GM12891 (cell line): ENCODE results near the gene UBA5.

Experiments used
- PAX5 ChIP-seq: IDR thresholded peaks from 2 replicates; pipeline ENCODE4 v1.6.1; 2011; ENCODE audit warnings: low read length, moderate library complexity, mild to moderate bottlenecking; ENCODE audit not compliant: insufficient read depth, severe bottlenecking
- POLR2A ChIP-seq: IDR thresholded peaks from 2 replicates; pipeline ENCODE4 v1.6.1; 2011; ENCODE audit warnings: low read depth, low read length, control low read depth
- POLR2AphosphoS5 ChIP-seq: IDR thresholded peaks from 2 replicates; pipeline ENCODE4 v1.6.1; 2011; ENCODE audit warnings: low read depth, low read length, control low read depth
- POU2F2 ChIP-seq: IDR thresholded peaks from 2 replicates; pipeline ENCODE4 v1.6.1; 2011; ENCODE audit warnings: low read depth, mild to moderate bottlenecking, control low read depth, low read length, moderate library complexity
- SPI1 ChIP-seq: IDR thresholded peaks from 2 replicates; pipeline ENCODE4 v1.6.1; 2011; ENCODE audit warnings: low read depth, low read length, control low read depth
- TAF1 ChIP-seq: IDR thresholded peaks from 2 replicates; pipeline ENCODE4 v1.6.1; 2011; ENCODE audit warnings: low read depth, low read length, control low read depth

- TF ChIP-seq POLR2A (no peak), POLR2AphosphoS5 (no peak), TAF1 (no peak), SPI1 (no peak), PAX5 (no peak), POU2F2 (no peak)
Measured at GRCh38 chr3:132720228-132720627, 60.1 kb downstream of the UBA5 start.
